ENCODE measurements around the gene PRKCSH. TPM values are rescaled to one million over a fixed set of nuclear protein-coding genes. Genes with fewer than 3 reads are reported as not detected.
A peak's percentile ranks its signal among the peaks of the same experiment; 100 is the strongest.

The PRKCSH gene
- total and polyA plus RNA-seq, 7 experiments from 2014 or later, result 30.6 to 332 (median 279) TPM

DNA sequence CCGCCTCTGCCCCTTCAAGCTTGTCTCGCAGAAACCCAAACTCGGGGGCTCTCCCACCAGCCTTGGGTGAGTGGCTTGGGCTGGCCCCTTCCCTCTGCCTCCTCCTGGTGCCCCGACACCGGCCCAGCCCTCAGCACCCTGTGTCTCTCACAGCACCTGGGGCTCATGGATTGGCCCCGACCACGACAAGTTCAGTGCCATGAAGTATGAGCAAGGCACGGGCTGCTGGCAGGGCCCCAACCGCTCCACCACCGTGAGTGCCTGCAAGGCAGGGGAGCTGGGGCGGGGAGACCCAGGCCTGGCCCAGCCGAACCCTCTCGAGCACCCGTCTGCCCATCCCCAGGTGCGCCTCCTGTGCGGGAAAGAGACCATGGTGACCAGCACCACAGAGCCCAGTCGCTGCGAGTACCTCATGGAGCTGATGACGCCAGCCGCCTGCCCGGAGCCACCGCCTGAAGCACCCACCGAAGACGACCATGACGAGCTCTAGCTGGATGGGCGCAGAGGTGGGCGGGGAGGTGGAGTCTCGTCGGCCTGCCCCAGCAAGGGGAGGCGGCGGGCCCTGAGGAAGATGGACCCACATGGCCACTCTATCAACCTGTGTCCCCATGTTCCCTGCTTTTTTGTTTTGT is 13.6 kb downstream of the PRKCSH start:
- intact Hi-C loops (cut with micrococcal nuclease), result no loop called here
- Histone ChIP-seq H3K27me3 (ENCODE audit: control insufficient read depth in 2 of 2, insufficient read depth in 2 of 2, low read length in 2 of 2) (no peaks in the 10 kb centered on the region), H3K4me3 (ENCODE audit: low read length) (no peak overlapping the region), H3K27ac (ENCODE audit: low read depth, low read length) (no peak overlapping the region), H3K36me3 (ENCODE audit: control insufficient read depth in 2 of 3, insufficient read depth in 3 of 3, low read length in 3 of 3) (peaks cover 0 to 55% (median 7%) of the 10 kb centered on the region in 3 experiments), H3K9me3 (ENCODE audit: control insufficient read depth in 2 of 3, low read length in 3 of 3) (no peaks in the 10 kb centered on the region), H3K4me1 (ENCODE audit: control insufficient read depth in 2 of 2, insufficient read depth in 2 of 2, low read length in 2 of 2) (no peaks in the 10 kb centered on the region)
- Mint-ChIP-seq H3K27ac (no peak overlapping the region), H3K36me3 (peaks cover 0 to 2% (median 0%) of the 10 kb centered on the region in 5 donors), H3K27me3 (no peaks in the 10 kb centered on the region), H3K4me1 (peaks cover 0 to 3% (median 0%) of the 10 kb centered on the region in 7 donors), H3K9me3 (peaks cover 0 to 2% (median 0%) of the 10 kb centered on the region in 11 donors), H3K4me3 (no peak overlapping the region)
- ATAC-seq (no peak), DNase-seq (no peak)
- POLR2A ChIA-PET, result interaction anchor here (1.0 to 1.4 kb wide), 2 partner anchors 19 to 68 kb away, joined by 3 read pairs; no protein-coding TSS in a partner anchor
- CTCF ChIA-PET, result interaction anchor here (1.5 kb wide), 1 partner anchor 67 kb away, joined by 5 read pairs; no protein-coding TSS in a partner anchor

DNA sequence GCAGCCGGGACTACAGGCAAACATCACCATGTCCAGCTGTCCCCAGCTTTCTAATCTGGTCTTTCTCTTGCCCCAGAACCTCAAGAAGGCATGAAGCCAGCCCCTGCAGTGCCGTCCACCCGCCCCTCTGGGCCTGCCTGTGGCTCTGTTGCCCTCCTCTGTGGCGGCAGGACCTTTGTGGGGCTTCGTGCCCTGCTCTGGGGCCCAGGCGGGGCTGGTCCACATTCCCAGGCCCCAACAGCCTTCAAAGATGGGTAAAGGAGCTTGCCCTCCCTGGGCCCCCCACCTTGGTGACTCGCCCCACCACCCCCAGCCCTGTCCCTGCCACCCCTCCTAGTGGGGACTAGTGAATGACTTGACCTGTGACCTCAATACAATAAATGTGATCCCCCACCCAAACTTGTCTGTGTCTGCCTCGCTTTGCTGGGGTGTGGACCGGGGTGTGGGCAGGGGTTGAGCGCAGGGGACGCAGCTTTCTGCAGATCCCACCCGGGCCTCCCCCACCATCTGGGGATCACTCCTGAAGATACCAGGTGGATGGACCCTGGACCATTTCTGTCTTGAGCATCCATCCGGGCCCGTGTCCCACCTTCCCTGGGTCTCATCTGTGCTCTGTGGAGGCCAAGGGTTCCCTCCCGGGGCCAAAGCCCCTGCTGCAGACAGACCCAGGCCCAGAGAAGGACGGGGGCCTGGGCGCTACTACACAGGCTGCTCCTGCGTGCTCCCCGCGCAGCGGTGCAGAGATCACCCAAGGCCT is 15.3 kb downstream of the PRKCSH start:
- Mint-ChIP-seq H3K27me3 (no peaks in the 10 kb centered on the region), H3K4me3 (no peak overlapping the region), H3K27ac (no peak overlapping the region), H3K9me3 (peaks cover 0 to 2% (median 0%) of the 10 kb centered on the region in 11 donors), H3K4me1 (peaks cover 0 to 3% (median 0%) of the 10 kb centered on the region in 7 donors), H3K36me3 (peaks cover 0 to 2% (median 0%) of the 10 kb centered on the region in 5 donors)
- POLR2A ChIA-PET, result no interaction called here
- intact Hi-C loops (cut with micrococcal nuclease), result loop anchor here in 1 of 2 donors (5.0 kb wide), 1 partner anchor 137 kb away; no protein-coding TSS in a partner anchor
- no peak overlapping the region for H3K27ac ChIP-seq (ENCODE audit: low read depth, low read length)
- H3K9me3 ChIP-seq (ENCODE audit: control insufficient read depth in 2 of 3, low read length in 3 of 3), result no peaks in the 10 kb centered on the region
- no peak for ATAC-seq
- no peak overlapping the region for H3K4me3 ChIP-seq (ENCODE audit: low read length)
- H3K36me3 ChIP-seq (ENCODE audit: control insufficient read depth in 2 of 3, insufficient read depth in 3 of 3, low read length in 3 of 3), result peaks cover 0 to 38% (median 0%) of the 10 kb centered on the region in 3 experiments
- DNase-seq, result no peak
- no peaks in the 10 kb centered on the region for H3K27me3 ChIP-seq (ENCODE audit: control insufficient read depth in 2 of 2, insufficient read depth in 2 of 2, low read length in 2 of 2)
- H3K4me1 ChIP-seq (ENCODE audit: control insufficient read depth in 2 of 2, insufficient read depth in 2 of 2, low read length in 2 of 2), result no peaks in the 10 kb centered on the region
- CTCF ChIA-PET, result interaction anchor here (0.6 kb wide), 2 partner anchors 68 to 155 kb away, joined by 4 to 5 read pairs; partner anchors contain the start of gene TSPAN16

DNA sequence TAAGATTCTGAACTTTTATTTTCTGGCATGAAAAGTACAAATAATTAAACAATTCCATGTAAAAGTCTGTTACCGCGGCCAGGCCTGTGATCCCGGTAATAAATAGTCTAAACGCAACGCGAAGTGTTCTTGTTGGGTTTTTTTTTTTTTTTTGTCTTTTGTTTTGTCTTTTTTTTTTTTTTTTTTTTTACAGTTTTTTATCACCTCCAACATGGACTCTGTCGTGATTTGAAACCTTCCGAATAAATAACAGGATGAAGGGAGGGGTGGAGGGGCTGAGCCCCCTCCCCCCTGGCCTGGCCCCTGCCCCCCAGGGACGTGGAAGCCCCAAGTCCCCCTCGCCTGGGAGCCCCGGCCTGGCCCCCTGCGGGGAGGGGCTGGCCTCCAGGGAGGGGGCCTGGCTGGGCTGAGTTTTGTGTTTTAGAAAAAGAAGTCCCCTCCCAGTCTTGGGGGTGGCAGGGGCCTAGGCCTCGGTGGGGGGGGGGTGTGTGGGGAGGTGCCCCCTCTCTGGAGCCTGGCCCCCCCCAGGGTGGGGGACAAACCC is 16.0 kb downstream of the PRKCSH start:
- ChIA-PET POLR2A (no interaction called here), CTCF (interaction anchor here (0.6 kb wide), 1 partner anchor 68 kb away, joined by 4 read pairs; no protein-coding TSS in a partner anchor)
- Histone ChIP-seq H3K4me1 (ENCODE audit: control insufficient read depth in 2 of 2, insufficient read depth in 2 of 2, low read length in 2 of 2) (no peaks in the 10 kb centered on the region), H3K9me3 (ENCODE audit: control insufficient read depth in 2 of 3, low read length in 3 of 3) (no peaks in the 10 kb centered on the region), H3K27me3 (ENCODE audit: control insufficient read depth in 2 of 2, insufficient read depth in 2 of 2, low read length in 2 of 2) (no peaks in the 10 kb centered on the region), H3K27ac (ENCODE audit: low read depth, low read length) (no peak overlapping the region), H3K4me3 (ENCODE audit: low read length) (no peak overlapping the region), H3K36me3 (ENCODE audit: control insufficient read depth in 2 of 3, insufficient read depth in 3 of 3, low read length in 3 of 3) (peaks cover 0 to 31% (median 0%) of the 10 kb centered on the region in 3 experiments)
- intact Hi-C loops (cut with micrococcal nuclease), result loop anchor here in 1 of 2 donors (5.0 kb wide), 1 partner anchor 136 kb away; no protein-coding TSS in a partner anchor
- Mint-ChIP-seq H3K36me3 (peaks cover 0 to 2% (median 0%) of the 10 kb centered on the region in 5 donors), H3K4me3 (no peak overlapping the region), H3K27ac (no peak overlapping the region), H3K27me3 (no peaks in the 10 kb centered on the region), H3K4me1 (peaks cover 0 to 3% (median 0%) of the 10 kb centered on the region in 7 donors), H3K9me3 (peaks cover 0 to 2% (median 0%) of the 10 kb centered on the region in 11 donors)
- no peak for DNase-seq
- ATAC-seq, result no peak

DNA sequence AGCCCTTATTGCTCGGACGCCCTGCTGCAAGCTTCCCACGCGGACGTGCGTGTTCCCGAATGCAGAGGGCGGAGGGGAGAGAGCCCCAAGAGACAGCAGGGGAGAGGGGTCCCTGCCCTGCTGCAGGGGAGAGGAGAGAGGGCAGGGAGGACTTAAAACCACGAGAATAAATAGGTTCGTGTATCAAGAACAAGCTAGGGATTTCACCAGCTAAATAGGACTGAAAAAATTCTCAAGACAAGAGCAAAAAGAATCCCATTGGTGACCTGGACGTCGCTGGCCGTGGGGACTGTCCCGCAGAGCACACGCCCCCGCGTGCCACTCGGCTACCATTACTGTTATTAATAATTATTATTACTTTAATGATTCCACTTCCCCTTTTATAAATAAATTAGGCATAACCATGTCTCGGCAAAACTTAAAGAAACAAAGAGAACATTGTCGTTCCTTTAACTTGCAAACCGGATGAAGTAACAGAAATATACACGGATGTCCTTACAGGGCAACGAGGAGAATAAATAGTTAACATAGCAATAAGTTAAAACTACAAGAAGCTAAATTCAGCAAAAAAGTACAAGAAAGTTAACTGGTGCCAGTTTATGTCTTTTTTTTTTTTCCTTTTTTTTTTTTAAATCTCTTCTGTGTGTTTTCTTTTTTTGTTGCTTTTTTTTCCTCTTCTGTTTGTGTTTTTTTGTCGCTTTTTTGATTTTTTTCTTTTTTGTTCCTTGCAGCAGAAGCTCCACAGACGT is 16.6 kb downstream of the PRKCSH start:
- DNase-seq (no peak), ATAC-seq (no peak)
- Mint-ChIP-seq H3K4me1 (peaks cover 0 to 3% (median 0%) of the 10 kb centered on the region in 7 donors), H3K36me3 (no peaks in the 10 kb centered on the region), H3K9me3 (peaks cover 0 to 2% (median 0%) of the 10 kb centered on the region in 11 donors), H3K27ac (peak overlapping the region in 1 of 9 donors; percentile 41), H3K27me3 (no peaks in the 10 kb centered on the region), H3K4me3 (no peak overlapping the region)
- Histone ChIP-seq H3K27ac (ENCODE audit: low read depth, low read length) (no peak overlapping the region), H3K4me3 (ENCODE audit: low read length) (no peak overlapping the region), H3K4me1 (ENCODE audit: control insufficient read depth in 2 of 2, insufficient read depth in 2 of 2, low read length in 2 of 2) (no peaks in the 10 kb centered on the region), H3K27me3 (ENCODE audit: control insufficient read depth in 2 of 2, insufficient read depth in 2 of 2, low read length in 2 of 2) (no peaks in the 10 kb centered on the region), H3K9me3 (ENCODE audit: control insufficient read depth in 2 of 3, low read length in 3 of 3) (no peaks in the 10 kb centered on the region), H3K36me3 (ENCODE audit: control insufficient read depth in 2 of 3, insufficient read depth in 3 of 3, low read length in 3 of 3) (peaks cover 0 to 25% (median 0%) of the 10 kb centered on the region in 3 experiments)
- CTCF ChIA-PET, result interaction anchor here (0.6 to 0.9 kb wide), 2 partner anchors 71 to 169 kb away, joined by 4 read pairs; no protein-coding TSS in a partner anchor
- intact Hi-C loops (cut with micrococcal nuclease), result loop anchor here in 1 of 2 donors (5.0 kb wide), 1 partner anchor 135 kb away; no protein-coding TSS in a partner anchor
- POLR2A ChIA-PET, result no interaction called here

DNA sequence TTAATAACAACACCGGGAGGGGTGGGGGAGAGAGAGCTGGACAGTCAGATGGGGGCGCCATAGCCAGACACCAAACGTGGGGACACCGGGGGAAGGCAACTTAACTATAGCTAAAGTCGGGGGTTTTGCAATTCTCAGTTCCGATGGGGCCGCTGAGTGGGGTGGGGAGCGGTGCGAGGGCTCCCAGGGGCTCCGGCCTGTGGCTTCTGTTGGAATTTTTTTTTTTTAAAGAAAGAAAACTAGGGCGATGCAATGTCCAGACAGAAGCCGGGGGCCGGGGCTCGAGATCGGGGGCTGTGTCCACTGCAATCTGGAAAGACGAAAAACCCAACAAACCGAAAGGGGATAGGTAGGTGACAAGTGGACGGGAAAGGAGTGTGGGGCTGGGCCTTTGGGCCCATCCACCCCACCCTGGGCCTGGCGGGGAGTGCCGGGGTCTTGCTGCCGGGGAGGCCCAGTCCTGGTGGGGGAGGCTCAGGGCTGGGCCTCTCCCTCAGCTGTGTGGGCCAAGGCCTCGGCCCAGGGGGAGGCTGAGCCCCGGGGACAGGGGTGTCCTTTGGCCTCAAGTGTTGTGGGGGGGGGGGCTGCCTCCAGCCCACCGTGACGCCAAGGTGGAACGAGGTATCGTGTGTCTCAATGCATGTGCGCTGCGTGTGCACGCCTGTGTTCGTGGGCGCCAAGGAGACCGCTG is 17.3 kb downstream of the PRKCSH start:
- no peak for ATAC-seq
- Mint-ChIP-seq H3K4me3 (no peak overlapping the region), H3K36me3 (no peaks in the 10 kb centered on the region), H3K4me1 (peaks cover 0 to 3% (median 0%) of the 10 kb centered on the region in 7 donors), H3K27me3 (no peaks in the 10 kb centered on the region), H3K27ac (no peak overlapping the region), H3K9me3 (peaks cover 0 to 2% (median 0%) of the 10 kb centered on the region in 11 donors)
- intact Hi-C loops (cut with micrococcal nuclease), result loop anchor here in 1 of 2 donors (5.0 kb wide), 1 partner anchor 135 kb away; no protein-coding TSS in a partner anchor
- DNase-seq, result no peak
- H3K4me1 ChIP-seq (ENCODE audit: control insufficient read depth in 2 of 2, insufficient read depth in 2 of 2, low read length in 2 of 2), result no peaks in the 10 kb centered on the region
- H3K9me3 ChIP-seq (ENCODE audit: control insufficient read depth in 2 of 3, low read length in 3 of 3), result no peaks in the 10 kb centered on the region
- no peak overlapping the region for H3K4me3 ChIP-seq (ENCODE audit: low read length)
- no peak overlapping the region for H3K27ac ChIP-seq (ENCODE audit: low read depth, low read length)
- POLR2A ChIA-PET, result no interaction called here
- peaks cover 0 to 17% (median 0%) of the 10 kb centered on the region in 3 experiments for H3K36me3 ChIP-seq (ENCODE audit: control insufficient read depth in 2 of 3, insufficient read depth in 3 of 3, low read length in 3 of 3)
- CTCF ChIA-PET, result interaction anchor here (0.9 kb wide), 1 partner anchor 71 kb away, joined by 4 read pairs; no protein-coding TSS in a partner anchor
- no peaks in the 10 kb centered on the region for H3K27me3 ChIP-seq (ENCODE audit: control insufficient read depth in 2 of 2, insufficient read depth in 2 of 2, low read length in 2 of 2)
